ENCODE results near the gene NFAM1. TPM values are rescaled to one million over a fixed set of nuclear protein-coding genes. Genes with fewer than 3 reads are reported as not detected.

NFAM1 gene
- total RNA-seq, 4 donors from 2014 or later: 0.70 to 3.1 (median 0.97) TPM

- WGBS: 72% methylated on average over 3 of the region's 3 CpGs
- TF ChIP-seq EP300 (IDR thresholded peaks at IDR 0.05) (no peak), POLR2AphosphoS5 (IDR thresholded peaks at IDR 0.05) (no peak), CTCF (IDR thresholded peaks at IDR 0.05) (no peak), POLR2A (IDR thresholded peaks at IDR 0.05) (no peak)
- Histone ChIP-seq H3K4me3 (no peak overlapping the region), H3K9me3 (no peaks in the 10 kb centered on the region), H3K27ac (no peak overlapping the region), H3K27me3 (peaks cover 2% of the 10 kb centered on the region), H3K36me3 (no peaks in the 10 kb centered on the region), H3K4me1 (peaks cover 56% of the 10 kb centered on the region)
- DNase-seq (ENCODE audit: low spot score in 2 of 2): no peak
These were observed 60.7 kb downstream of the NFAM1 start for GRCh38 chr22:42371501-42371900.

- TF ChIP-seq EP300 (IDR thresholded peaks at IDR 0.05): no peak
- no peak for TF ChIP-seq POLR2A (IDR thresholded peaks at IDR 0.05)
- TF ChIP-seq POLR2AphosphoS5 (IDR thresholded peaks at IDR 0.05): no peak
- no peak for TF ChIP-seq CTCF (IDR thresholded peaks at IDR 0.05)
- WGBS: 81% methylated on average over 4 of the region's 4 CpGs
- H3K4me3 ChIP-seq: no peak overlapping the region
- no peaks in the 10 kb centered on the region for H3K36me3 ChIP-seq
- H3K9me3 ChIP-seq: no peaks in the 10 kb centered on the region
- no peak overlapping the region for H3K27ac ChIP-seq
- H3K27me3 ChIP-seq: peaks cover 2% of the 10 kb centered on the region
- H3K4me1 ChIP-seq: peaks cover 56% of the 10 kb centered on the region
- DNase-seq (ENCODE audit: low spot score in 2 of 2): no peak
These were observed 61.1 kb downstream of the NFAM1 start for GRCh38 chr22:42371099-42371498.

- Histone ChIP-seq H3K4me3 (peak overlapping the region; percentile 71), H3K9me3 (no peaks in the 10 kb centered on the region), H3K4me1 (peaks cover 63% of the 10 kb centered on the region), H3K27me3 (peaks cover 2% of the 10 kb centered on the region), H3K27ac (peak overlapping the region; percentile 35), H3K36me3 (no peaks in the 10 kb centered on the region)
- no peak for TF ChIP-seq POLR2AphosphoS5 (IDR thresholded peaks at IDR 0.05)
- TF ChIP-seq POLR2A (IDR thresholded peaks at IDR 0.05): peak in 1 of 2 donors; percentile 24
- no peak for TF ChIP-seq EP300 (IDR thresholded peaks at IDR 0.05)
- DNase-seq (ENCODE audit: low spot score in 2 of 2): peak; percentile 94 to 96
- WGBS: 14% methylated on average over 23 of the region's 42 CpGs
These were observed 62.8 kb downstream of the NFAM1 start for GRCh38 chr22:42369250-42370041.

GRCh38 chr22:42368379-42369249 is 63.6 kb downstream of the NFAM1 start:
- peak overlapping the region; percentile 35 for H3K27ac ChIP-seq
- peak in 1 of 2 donors; percentile 82 for DNase-seq (ENCODE audit: low spot score in 2 of 2)
- WGBS: 1% methylated on average over 42 of the region's 86 CpGs
- H3K36me3 ChIP-seq: no peaks in the 10 kb centered on the region
- peak overlapping the region; percentile 71 for H3K4me3 ChIP-seq
- no peaks in the 10 kb centered on the region for H3K9me3 ChIP-seq
- TF ChIP-seq POLR2A (IDR thresholded peaks at IDR 0.05): no peak
- no peak for TF ChIP-seq CTCF (IDR thresholded peaks at IDR 0.05)
- no peak for TF ChIP-seq POLR2AphosphoS5 (IDR thresholded peaks at IDR 0.05)
- no peak for TF ChIP-seq EP300 (IDR thresholded peaks at IDR 0.05)
- peaks cover 2% of the 10 kb centered on the region for H3K27me3 ChIP-seq
- peaks cover 67% of the 10 kb centered on the region for H3K4me1 ChIP-seq

GRCh38 chr22:42367980-42368378 is 64.2 kb downstream of the NFAM1 start:
- Histone ChIP-seq H3K27me3 (peaks cover 2% of the 10 kb centered on the region), H3K4me1 (peaks cover 67% of the 10 kb centered on the region), H3K4me3 (peak overlapping the region; percentile 71), H3K27ac (peak overlapping the region; percentile 35), H3K36me3 (no peaks in the 10 kb centered on the region), H3K9me3 (no peaks in the 10 kb centered on the region)
- DNase-seq (ENCODE audit: low spot score in 2 of 2): peak in 1 of 2 donors; percentile 76
- TF ChIP-seq POLR2A (IDR thresholded peaks at IDR 0.05) (no peak), CTCF (IDR thresholded peaks at IDR 0.05) (no peak), EP300 (IDR thresholded peaks at IDR 0.05) (no peak), POLR2AphosphoS5 (IDR thresholded peaks at IDR 0.05) (no peak)
- 9% methylated on average over 10 of the region's 11 CpGs for WGBS
